ENCODE results near the gene ITGB8. TPM values are rescaled to one million over a fixed set of nuclear protein-coding genes. Genes with fewer than 3 reads are reported as not detected.

The ITGB8 gene
- total RNA-seq, 4 donors from 2014 or later: 14.0 to 33.6 (median 17.7) TPM

- Histone ChIP-seq H3K9me3 (no peaks in the 10 kb centered on the region), H3K4me1 (no peaks in the 10 kb centered on the region), H3K4me3 (replicated peaks in 1 of 3) (no peak overlapping the region), H3K36me3 (no peaks in the 10 kb centered on the region), H3K27ac (no peak overlapping the region), H3K27me3 (no peaks in the 10 kb centered on the region)
- WGBS, 2 donors: 94 to 96% methylated on average over 1 of the region's 1 CpG
- DNase-seq: no peak
- TF ChIP-seq POLR2A (IDR thresholded peaks at IDR 0.05) (no peak), CTCF (IDR thresholded peaks at IDR 0.05) (no peak)
- intact Hi-C loops (cut with DNase I): no loop called here
These were observed 17.1 kb upstream of the ITGB8 start for GRCh38 chr7:20313626-20314025.

- WGBS, 2 donors: 69 to 84% methylated on average over 2 of the region's 2 CpGs
- intact Hi-C loops (cut with DNase I): no loop called here
- no peak for DNase-seq
- Histone ChIP-seq H3K27ac (no peak overlapping the region), H3K9me3 (no peaks in the 10 kb centered on the region), H3K4me3 (replicated peaks in 1 of 3) (no peak overlapping the region), H3K27me3 (no peaks in the 10 kb centered on the region), H3K36me3 (no peaks in the 10 kb centered on the region), H3K4me1 (no peaks in the 10 kb centered on the region)
- no peak for TF ChIP-seq CTCF (IDR thresholded peaks at IDR 0.05)
- TF ChIP-seq POLR2A (IDR thresholded peaks at IDR 0.05): no peak
These were observed 16.5 kb upstream of the ITGB8 start for GRCh38 chr7:20314198-20314597.

- intact Hi-C loops (cut with DNase I): no loop called here
- Histone ChIP-seq H3K4me3 (replicated peaks in 1 of 3) (no peak overlapping the region), H3K4me1 (no peaks in the 10 kb centered on the region), H3K36me3 (no peaks in the 10 kb centered on the region), H3K27ac (no peak overlapping the region), H3K27me3 (no peaks in the 10 kb centered on the region), H3K9me3 (no peaks in the 10 kb centered on the region)
- TF ChIP-seq POLR2A (IDR thresholded peaks at IDR 0.05) (no peak), CTCF (IDR thresholded peaks at IDR 0.05) (no peak)
- WGBS, 2 donors: 77 to 82% methylated on average over 4 of the region's 4 CpGs
- no peak for DNase-seq
These were observed 14.0 kb upstream of the ITGB8 start for GRCh38 chr7:20316706-20317105.

- no peak for DNase-seq
- no peaks in the 10 kb centered on the region for H3K27me3 ChIP-seq
- no peak overlapping the region for H3K4me3 ChIP-seq (replicated peaks in 1 of 3)
- H3K4me1 ChIP-seq: no peaks in the 10 kb centered on the region
- H3K9me3 ChIP-seq: no peaks in the 10 kb centered on the region
- H3K36me3 ChIP-seq: no peaks in the 10 kb centered on the region
- H3K27ac ChIP-seq: no peak overlapping the region
- TF ChIP-seq POLR2A (IDR thresholded peaks at IDR 0.05) (no peak), CTCF (IDR thresholded peaks at IDR 0.05) (no peak)
- intact Hi-C loops (cut with DNase I): no loop called here
These were observed 13.3 kb upstream of the ITGB8 start for GRCh38 chr7:20317413-20317812.

GRCh38 chr7:20318933-20319332 lies 11.8 kb upstream of the ITGB8 start:
- H3K4me1 ChIP-seq: no peaks in the 10 kb centered on the region
- H3K27me3 ChIP-seq: no peaks in the 10 kb centered on the region
- no peaks in the 10 kb centered on the region for H3K9me3 ChIP-seq
- intact Hi-C loops (cut with DNase I): no loop called here
- TF ChIP-seq POLR2A (IDR thresholded peaks at IDR 0.05) (no peak), CTCF (IDR thresholded peaks at IDR 0.05) (no peak)
- H3K36me3 ChIP-seq: no peaks in the 10 kb centered on the region
- H3K27ac ChIP-seq: no peak overlapping the region
- DNase-seq: no peak
- WGBS, 2 donors: 80 to 81% methylated on average over 6 of the region's 6 CpGs
- no peak overlapping the region for H3K4me3 ChIP-seq (replicated peaks in 1 of 3)

All from thyroid gland (tissue), 4 donors.